Measurements from ENCODE around the gene CCNL1. TPM values are rescaled to one million over a fixed set of nuclear protein-coding genes. Genes with fewer than 3 reads are reported as not detected.

CCNL1 gene
- total and polyA plus RNA-seq, 2 of the 4 experiments (the other 2 are of a cell fraction): 60.9 to 83.3 TPM

- Histone ChIP-seq H4K8ac (ENCODE audit: low read depth in 2 of 2, low read length in 2 of 2) (no peak overlapping the region), H3K4me1 (ENCODE audit: control insufficient read depth, insufficient read depth, low read length) (peaks cover 2% of the 10 kb centered on the region; the same call in 1 of the 2 replicates), H3K18ac (ENCODE audit: low read depth, low read length) (no peak overlapping the region), H3K36me3 (ENCODE audit: control insufficient read depth, insufficient read depth, low read length) (peaks cover 61% of the 10 kb centered on the region), H3K14ac (replicated peaks; ENCODE audit: low read depth, low read length) (no peak overlapping the region), H4K91ac (ENCODE audit: insufficient read depth, low read depth, low read length) (no peak overlapping the region), H3K27ac (ENCODE audit: insufficient read depth, low read length) (no peak overlapping the region), H3K27me3 (ENCODE audit: control insufficient read depth, insufficient read depth, low read length) (no peaks in the 10 kb centered on the region), H3K9me1 (ENCODE audit: insufficient read depth, low read length) (peaks cover 3% of the 10 kb centered on the region), H2BK15ac (ENCODE audit: low read depth, low read length) (no peak overlapping the region), H2BK20ac (ENCODE audit: low read depth, low read length) (no peak overlapping the region), H2BK5ac (ENCODE audit: low read depth, low read length, poor library complexity, severe bottlenecking) (no peak overlapping the region), H3K9me3 (ENCODE audit: control insufficient read depth, insufficient read depth, low read length) (no peaks in the 10 kb centered on the region), H2AK9ac (replicated peaks; ENCODE audit: low read depth, low read length, poor library complexity) (no peak overlapping the region), H3K4ac (ENCODE audit: low read depth, low read length) (no peak overlapping the region), H3K9ac (ENCODE audit: low read depth, low read length) (no peak overlapping the region), H4K5ac (ENCODE audit: low read depth, low read length) (no peak overlapping the region), H4K20me1 (ENCODE audit: insufficient read depth, low read length) (peaks cover 45% of the 10 kb centered on the region), H3K4me2 (ENCODE audit: low read depth, low read length) (no peak overlapping the region), H2BK120ac (ENCODE audit: low read depth, low read length) (no peak overlapping the region), H3K4me3 (ENCODE audit: insufficient read depth, low read depth, low read length) (no peak overlapping the region), H3K79me1 (ENCODE audit: low read depth in 1 of 2, low read length in 2 of 2) (peaks cover 26 to 45% of the 10 kb centered on the region in 2 experiments), H2AK5ac (ENCODE audit: low read depth, low read length) (no peak overlapping the region), H3K56ac (ENCODE audit: extremely low read depth, insufficient read depth, low read length) (no peak overlapping the region), H2AFZ (replicated peaks; ENCODE audit: low read length, poor library complexity) (no peak overlapping the region), H3K23ac (ENCODE audit: low read depth, low read length) (no peak overlapping the region)
- POLR2A ChIA-PET (ENCODE audit: unreplicated experiment): no interaction called here
- dilution Hi-C loops (cut with HindIII; ENCODE audit: low sequenced_read_pairs, unreplicated experiment) (no loop called here), in situ Hi-C loops (cut with MboI; ENCODE audit: low sequenced_read_pairs) (loop anchor here (25.0 kb wide), 1 partner anchor 1162 kb away; no protein-coding TSS in a partner anchor), intact Hi-C loops (cut with micrococcal nuclease) (no loop called here)
- CTCF ChIA-PET: interaction anchor here (1.4 kb wide), 1 partner anchor 12 kb away, joined by 5 read pairs; no protein-coding TSS in a partner anchor
- DNase-seq (no peak), ATAC-seq (ENCODE audit: low read depth) (no peak)
- TF ChIP-seq FOS (IDR thresholded peaks at IDR 0.05; ENCODE audit: low read depth, low read length) (no peak), SMC3 (IDR thresholded peaks at IDR 0.05; ENCODE audit: low read depth, low read length) (no peak), MXI1 (IDR thresholded peaks at IDR 0.05; ENCODE audit: borderline replicate concordance, low read depth, low read length) (no peak), USF2 (IDR thresholded peaks at IDR 0.05; ENCODE audit: low read depth, low read length) (no peak), MAZ (IDR thresholded peaks at IDR 0.05; ENCODE audit: borderline replicate concordance, low read depth, low read length) (no peak), RFX5 (IDR thresholded peaks at IDR 0.05; ENCODE audit: low read depth, low read length) (no peak), RAD21 (IDR thresholded peaks at IDR 0.05; ENCODE audit: low read length) (no peak), MAFK (IDR thresholded peaks at IDR 0.05; ENCODE audit: low read depth, low read length) (no peak), CEBPB (IDR thresholded peaks at IDR 0.05; ENCODE audit: low read depth, low read length) (no peak), ELK1 (IDR thresholded peaks at IDR 0.05; ENCODE audit: borderline replicate concordance, low read depth, low read length) (no peak), RCOR1 (IDR thresholded peaks at IDR 0.05; ENCODE audit: insufficient replicate concordance, low read length) (no peak), BHLHE40 (IDR thresholded peaks at IDR 0.05; ENCODE audit: low read depth, low read length) (no peak), POLR2A (IDR thresholded peaks at IDR 0.05; ENCODE audit: low read depth, low read length) (no peak), CTCF (conservative IDR thresholded peaks at IDR 0.05; ENCODE audit: low read depth, low read length) (no peak), CHD1 (IDR thresholded peaks at IDR 0.05; ENCODE audit: low read depth, low read length) (no peak), NFE2L2 (IDR thresholded peaks at IDR 0.05; ENCODE audit: low read depth, low read length) (no peak)
- BruUV-seq (replicated peaks): no TSS peak
- WGBS, 2 experiments (ENCODE audit: extremely low coverage in 2 of 2, insufficient read length in 1 of 2): 100% methylated on average over 1 of the region's 5 CpGs; no CpG with 5 or more reads in 1 of the 2 experiments
These were observed 10.7 kb downstream of the CCNL1 start for GRCh38 chr3:157149136-157149696.

Measured in IMR-90 (cell line).